Stimulated activated CD4-positive, alpha-beta T cell treated with anti-CD3 and anti-CD28 coated beads, Interleukin-12 subunit alpha, Interleukin-12 subunit beta, amount 100 ng/mL, for 24 hours (primary cell): ENCODE data around the gene MYO1E.
"Not testable (repeated sequence)": the region's sequence is repeated elsewhere in the genome, so short reads cannot be mapped to it uniquely, and the experiment has no call there.

ENCODE experiments used
- DNase-seq, 2 experiments: peaks; one replicate each; pipeline ENCODE4 v3.0.0-alpha.2; 2020; ENCODE audit warnings: low read depth in 2 of 2

MYO1E gene

GRCh38 chr15:59372352-59373211 is at the start of gene MYO1E:
TSS of gene MYO1E (minus strand) at chr15:59372871. CDS start at chr15:59372500, 371 bp downstream.
- peak in 1 of 2 experiments; percentile 13 for DNase-seq

GRCh38 chr15:59420986-59421618 is 48.4 kb upstream of the MYO1E start:
- DNase-seq, result no peak

GRCh38 chr15:59420108-59420507 is 47.4 kb upstream of the MYO1E start:
- DNase-seq, result no peak

- no peak for DNase-seq
Measured at GRCh38 chr15:59419170-59419569, 46.5 kb upstream of the MYO1E start.

- no peak for DNase-seq
Measured at GRCh38 chr15:59416816-59417215, 44.1 kb upstream of the MYO1E start.

GRCh38 chr15:59413577-59413976 is 40.9 kb upstream of the MYO1E start:
- DNase-seq, result no peak

GRCh38 chr15:59410391-59410896 is 37.8 kb upstream of the MYO1E start:
- DNase-seq, result no peak

GRCh38 chr15:59407946-59408345 is 35.3 kb upstream of the MYO1E start:
- DNase-seq, result no peak

GRCh38 chr15:59406446-59406845 is 33.8 kb upstream of the MYO1E start:
- DNase-seq, result no peak

GRCh38 chr15:59405079-59405478 is 32.4 kb upstream of the MYO1E start:
- DNase-seq, result no peak

GRCh38 chr15:59401824-59402569 is 29.3 kb upstream of the MYO1E start:
- DNase-seq, result no peak

- DNase-seq, result not testable (repeated sequence)
Measured at GRCh38 chr15:59401051-59401823, 28.6 kb upstream of the MYO1E start.

- DNase-seq, result no peak
Measured at GRCh38 chr15:59400103-59400813, 27.6 kb upstream of the MYO1E start.

GRCh38 chr15:59399465-59400102 is 26.9 kb upstream of the MYO1E start:
- DNase-seq, result no peak

- no peak for DNase-seq
Measured at GRCh38 chr15:59398220-59398619, 25.5 kb upstream of the MYO1E start.

GRCh38 chr15:59396679-59397078 is 24.0 kb upstream of the MYO1E start:
- DNase-seq, result no peak

- no peak for DNase-seq
Measured at GRCh38 chr15:59396211-59396610, 23.5 kb upstream of the MYO1E start.

- DNase-seq, result no peak
Measured at GRCh38 chr15:59394166-59394661, 21.5 kb upstream of the MYO1E start.

- DNase-seq, result no peak
Measured at GRCh38 chr15:59392299-59392698, 19.6 kb upstream of the MYO1E start.

GRCh38 chr15:59388670-59389069 is 16.0 kb upstream of the MYO1E start:
- no peak for DNase-seq
